Heart left ventricle (tissue), 16 donors: ENCODE data around the gene DDRGK1. TPM values are rescaled to one million over a fixed set of nuclear protein-coding genes. Genes with fewer than 3 reads are reported as not detected.

Source experiments
- ATAC-seq, 4 donors: fragments of 200-7000 bp; cut with Tn5 transposase; one replicate each; pipeline ENCODE4 v1.9.1; 2020 to 2022; ENCODE audit warnings: moderate library complexity in 4 of 4, mild to moderate bottlenecking in 3 of 4, moderate number of reproducible peaks in 1 of 4
- DNase-seq, 5 donors: peaks; one replicate each; pipeline ENCODE4 v3.0.0-alpha.2; 2020
- H3K27ac ChIP-seq, 12 donors: fragments of 200-600 bp; sonication (generic) in 4 of 12; one replicate each; pipeline versions ENCODE4 v1.5.0 to v1.8.0; 2016 to 2022; ENCODE audit warnings: mild to moderate bottlenecking in 2 of 12
- H3K27me3 ChIP-seq, 9 donors: fragments of 200-600 bp; sonication (generic) in 2 of 9; one replicate each; pipeline versions ENCODE4 v1.5.1 to v1.8.0; 2016 to 2022; ENCODE audit warnings: mild to moderate bottlenecking in 3 of 9
- H3K36me3 ChIP-seq, 9 donors: fragments of 200-600 bp; sonication (generic) in 2 of 9; one replicate each; pipeline versions ENCODE4 v1.5.0 to v1.8.0; 2018 to 2022; ENCODE audit warnings: mild to moderate bottlenecking in 2 of 9
- H3K4me1 ChIP-seq, 12 donors: fragments of 200-600 bp; sonication (generic) in 4 of 12; one replicate each; pipeline versions ENCODE4 v1.5.0 to v1.8.0; 2016 to 2022; ENCODE audit warnings: mild to moderate bottlenecking in 3 of 12
- H3K4me3 ChIP-seq, 12 donors: fragments of 200-600 bp; sonication (generic) in 4 of 12; one replicate each; pipeline versions ENCODE4 v1.5.0 to v1.8.0; 2017 to 2022; ENCODE audit warnings: mild to moderate bottlenecking in 9 of 12, moderate library complexity in 4 of 12
- H3K9me3 ChIP-seq, 12 donors: fragments of 200-600 bp; sonication (generic) in 4 of 12; one replicate each; pipeline versions ENCODE4 v1.5.0 to v1.8.0; 2016 to 2022; ENCODE audit warnings: mild to moderate bottlenecking in 1 of 12
- CTCF ChIP-seq, 12 donors: fragments of 200-600 bp; sonication (generic) in 4 of 12; IDR thresholded peaks; one replicate each; pipeline versions ENCODE4 v1.5.0 to v1.8.0; 2018 to 2022; ENCODE audit warnings: antibody characterized with exemption in 12 of 12, mild to moderate bottlenecking in 5 of 12
- POLR2A ChIP-seq, 2 donors: fragments of 450-650 bp; IDR thresholded peaks; one replicate each; pipeline ENCODE4 v1.6.1; 2017; ENCODE audit warnings: antibody characterized with exemption in 2 of 2, mild to moderate bottlenecking in 2 of 2, moderate library complexity in 2 of 2
- WGBS, 4 donors: extraction: QIAGEN DNeasy Blood & Tissue Kit in 2 of 4; methylation state at CpG; one replicate each; pipeline versions ENCODE4 v1.1.5 to v1.1.7; 2013 to 2018; 5-methylcytosine and 5-hydroxymethylcytosine counted together
- intact Hi-C, 10 donors: fragments of 100-400 bp; cut with DNase I; formaldehyde crosslinking; loops; one replicate each; pipeline versions ENCODE4 v1.11.1 to v1.14.2; 2022
- polyA plus RNA-seq, 2 donors: library from polyadenylated mRNA; stranded (reverse); fragments of 200-250 nt; gene quantifications; one replicate each; pipeline ENCODE4 v1.2.3, GENCODE V29; 2013
- total RNA-seq, 9 donors: library from RNA; depleted of rRNA in 2 of 9; stranded (reverse); fragments of >200 nt in 2 of 9; fragmentation: NEBNext Ultra II Directional in 3 of 9; extraction: Animal tissue kit (Norgen Biotek cat#: 25700) in 3 of 9; gene quantifications; one replicate each; pipeline versions ENCODE4 v1.1.0 to v1.2.4, GENCODE V29; 2016 to 2023
- donor health status: ischemic (EF 13 %, LVEDD 7.1; RV severe dilation, severe dysfunction).
- donor health status: healthy with polysubstance abuse.
- donor health status: DM: no; HTN: yes; CAD: no.
- donor health status: DM: no; HTN: no; CAD: no.
- donor health status: ischemic (EF 25% LVEDD 6.9; RV normal size, moderate dysfunction).
- donor health status: ischemic (EF 25% LVEDD 5.7; RV mildly dilated, moderate dysfunction).
- donor health status: healthy.
- donor health status: DM: yes; HTN: yes; CAD: no.
- donor health status: ischemic (EF 35%, LVEDD 5.7; RV mildly dilated, moderate dysfunction).
- donor health status: nonischemic (EF 11% LVEDD 7.7; RV severe dilation, severe dysfunction).
- donor health status: DM: yes; HTN: yes; CAD: no.
- donor health status: PGD.
- donor health status: ischemic (EF 29% LVEDD 5.4; RV normal size, mild dysfunction).
- donor health status: nonischemic (EF 23%, LVEDD 6.1; RV moderate dilation, normal function).

The DDRGK1 gene
- total and polyA plus RNA-seq, 11 donors: 25.1 to 78.3 (median 35.5) TPM

GRCh38 chr20:3167738-3168078 lies 36.8 kb downstream of the DDRGK1 start:
- TF ChIP-seq CTCF (IDR thresholded peaks at IDR 0.05) (no peak), POLR2A (IDR thresholded peaks at IDR 0.05) (no peak)
- WGBS, 4 donors: 66 to 90% (median 73%) methylated on average over 10 to 25 of the region's 25 CpGs
- peak overlapping the region in 1 of 12 donors; percentile 45 for H3K27ac ChIP-seq

DNA sequence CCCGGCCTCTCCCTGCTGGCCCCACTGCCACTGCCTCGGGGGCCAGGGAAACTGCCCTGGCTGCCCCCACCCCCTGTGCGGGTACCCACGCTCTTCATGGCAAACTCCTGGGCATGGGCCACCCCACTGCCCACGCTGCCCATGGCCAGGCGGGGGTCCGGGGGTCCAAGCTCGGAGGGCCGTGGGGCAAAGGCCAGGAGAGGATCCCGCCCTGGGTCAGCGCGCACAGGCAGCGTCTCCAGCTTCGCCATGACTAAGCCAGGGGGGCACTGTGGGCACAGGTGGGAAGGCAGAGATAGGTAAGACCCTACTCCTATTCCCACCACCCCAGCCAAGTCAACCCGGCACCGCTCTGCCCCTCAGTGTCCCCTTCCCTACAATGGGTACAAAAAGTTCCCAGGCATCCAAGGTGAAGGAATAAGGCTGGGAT lies 37.6 kb downstream of the DDRGK1 start:
- intact Hi-C loops: no loop called here
- Histone ChIP-seq H3K27me3 (peaks cover 0 to 27% (median 0%) of the 10 kb centered on the region in 9 donors), H3K9me3 (no peaks in the 10 kb centered on the region), H3K4me1 (peaks cover 0 to 17% (median 6%) of the 10 kb centered on the region in 12 donors), H3K4me3 (no peak overlapping the region), H3K36me3 (no peaks in the 10 kb centered on the region), H3K27ac (no peak overlapping the region)
- ATAC-seq: no peak
- no peak for DNase-seq
- no peak for TF ChIP-seq CTCF (IDR thresholded peaks at IDR 0.05)
- no peak for TF ChIP-seq POLR2A (IDR thresholded peaks at IDR 0.05)
- 97 to 99% (median 98%) methylated on average over 9 to 16 of the region's 16 CpGs for WGBS, 4 donors

More at GRCh38 chr20:3167738-3168078, 36.8 kb downstream of the DDRGK1 start:
- no peak for ATAC-seq
- peak overlapping the region in 9 of 12 donors; percentile 15 to 51 (median 35) for H3K4me3 ChIP-seq
- peaks cover 0 to 25% (median 10%) of the 10 kb centered on the region in 12 donors for H3K4me1 ChIP-seq
- H3K9me3 ChIP-seq: no peaks in the 10 kb centered on the region
- peaks cover 0 to 32% (median 0%) of the 10 kb centered on the region in 9 donors for H3K27me3 ChIP-seq
- no peak for DNase-seq
- no peaks in the 10 kb centered on the region for H3K36me3 ChIP-seq
- intact Hi-C loops: no loop called here

DNA sequence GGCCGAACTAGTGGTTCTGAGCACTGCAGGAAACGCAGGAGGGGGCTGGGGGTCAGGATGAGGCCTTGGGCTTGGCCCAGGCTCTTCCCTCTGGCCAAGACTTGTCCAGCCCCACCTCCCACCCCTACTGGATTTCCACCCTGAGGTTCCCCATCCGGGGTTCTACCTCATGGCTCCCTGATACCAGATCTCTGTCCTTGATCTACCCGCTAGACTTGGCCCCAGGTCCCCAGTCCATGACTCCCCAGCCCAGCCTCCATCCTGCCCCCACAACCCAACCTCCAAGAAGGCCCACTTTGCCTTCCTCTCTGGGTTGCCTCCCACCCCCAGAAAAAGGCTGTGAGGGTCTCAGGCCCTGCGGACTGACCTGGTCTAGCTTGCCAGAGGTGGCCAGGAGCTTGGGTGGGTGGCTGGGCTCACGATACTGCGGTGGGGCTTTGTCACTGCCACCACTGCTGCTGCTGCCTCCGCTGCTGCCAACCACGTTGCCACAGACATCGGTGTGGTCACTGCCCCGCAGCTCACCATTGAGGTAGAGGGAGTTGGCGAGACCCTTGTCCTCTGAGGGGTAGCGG lies 38.1 kb downstream of the DDRGK1 start:
- no peak overlapping the region for H3K4me3 ChIP-seq
- DNase-seq (no peak), ATAC-seq (no peak)
- no peak overlapping the region for H3K27ac ChIP-seq
- H3K27me3 ChIP-seq: peaks cover 0 to 25% (median 0%) of the 10 kb centered on the region in 9 donors
- H3K9me3 ChIP-seq: no peaks in the 10 kb centered on the region
- 85 to 94% (median 93%) methylated on average over 9 to 13 of the region's 13 CpGs for WGBS, 4 donors
- TF ChIP-seq POLR2A (IDR thresholded peaks at IDR 0.05): no peak
- TF ChIP-seq CTCF (IDR thresholded peaks at IDR 0.05): no peak
- intact Hi-C loops: no loop called here
- peaks cover 0 to 17% (median 6%) of the 10 kb centered on the region in 12 donors for H3K4me1 ChIP-seq
- no peaks in the 10 kb centered on the region for H3K36me3 ChIP-seq

GRCh38 chr20:3165473-3166337 lies 38.8 kb downstream of the DDRGK1 start:
- H3K27me3 ChIP-seq: peaks cover 0 to 25% (median 0%) of the 10 kb centered on the region in 9 donors
- ATAC-seq (peak in 2 of 4 donors; percentile 30 to 59), DNase-seq (peak; percentile 73 to 84 (median 82))
- H3K4me3 ChIP-seq: peak overlapping the region in 10 of 12 donors; percentile 1 to 48 (median 32)
- intact Hi-C loops: no loop called here
- H3K4me1 ChIP-seq: peaks cover 0 to 17% (median 6%) of the 10 kb centered on the region in 12 donors
- no peaks in the 10 kb centered on the region for H3K9me3 ChIP-seq
- 55 to 70% (median 65%) methylated on average over 36 to 45 of the region's 45 CpGs for WGBS, 4 donors
- peak overlapping the region in 3 of 12 donors; percentile 22 to 57 (median 28) for H3K27ac ChIP-seq
- H3K36me3 ChIP-seq: no peaks in the 10 kb centered on the region
- TF ChIP-seq CTCF (IDR thresholded peaks at IDR 0.05) (no peak), POLR2A (IDR thresholded peaks at IDR 0.05) (no peak)
